Mesendoderm (in vitro differentiated cells): Measurements from ENCODE around the gene DOCK11.
"Not testable (repeated sequence)": the region's sequence is repeated elsewhere in the genome, so short reads cannot be mapped to it uniquely, and the experiment has no call there.

Source experiments
- DNase-seq: peaks from one replicate; pipeline ENCODE4 v3.0.0; 2013
- H2AK5ac ChIP-seq: 2 replicates; pipeline ENCODE4 v1.6.1; 2013; ENCODE audit warnings: low read length, inconsistent platforms
- H2BK120ac ChIP-seq: 2 replicates; pipeline ENCODE4 v1.6.1; 2013; ENCODE audit warnings: low read depth, mild to moderate bottlenecking, low read length, moderate library complexity, mixed read lengths
- H2BK15ac ChIP-seq: replicated peaks from 2 replicates; pipeline ENCODE4 v1.6.1; 2013; ENCODE audit warnings: low read depth, mild to moderate bottlenecking, moderate library complexity
- H2BK5ac ChIP-seq: 2 replicates; pipeline ENCODE4 v1.6.1; 2013; ENCODE audit warnings: low read length, inconsistent platforms
- H3K18ac ChIP-seq: 2 replicates; pipeline ENCODE4 v1.6.1; 2013; ENCODE audit warnings: mild to moderate bottlenecking, low read length, mixed read lengths
- H3K23ac ChIP-seq: one replicate; pipeline ENCODE4 v1.6.1; 2013; ENCODE audit warnings: low read length
- H3K27ac ChIP-seq: 2 replicates; pipeline ENCODE4 v1.5.1; 2013; ENCODE audit warnings: low read depth, mild to moderate bottlenecking, inconsistent platforms, low read length, moderate library complexity
- H3K27me3 ChIP-seq: 2 replicates; pipeline ENCODE4 v1.6.1; 2013; ENCODE audit warnings: low read length, control low read depth, mild to moderate bottlenecking, inconsistent platforms; ENCODE audit not compliant: insufficient read depth, poor library complexity
- H3K36me3 ChIP-seq: 2 replicates; pipeline ENCODE4 v1.6.1; 2013; ENCODE audit warnings: low read length, inconsistent platforms; ENCODE audit not compliant: control insufficient read depth, insufficient read depth
- H3K4ac ChIP-seq: one replicate; pipeline ENCODE4 v1.6.1; 2013; ENCODE audit warnings: low read depth, mild to moderate bottlenecking, low read length, moderate library complexity
- H3K4me1 ChIP-seq: 2 replicates; pipeline ENCODE4 v1.6.1; 2013; ENCODE audit warnings: low read depth, low read length, inconsistent platforms; ENCODE audit not compliant: control insufficient read depth
- H3K4me2 ChIP-seq: 2 replicates; pipeline ENCODE4 v1.6.1; 2013; ENCODE audit warnings: low read length
- H3K4me3 ChIP-seq: 2 replicates; pipeline ENCODE4 v1.5.1; 2013; ENCODE audit warnings: mild to moderate bottlenecking, low read length
- H3K56ac ChIP-seq: one replicate; pipeline ENCODE4 v1.6.1; 2013; ENCODE audit warnings: low read length
- H3K79me1 ChIP-seq: 2 replicates; pipeline ENCODE4 v1.6.1; 2013; ENCODE audit warnings: low read length, inconsistent platforms
- H3K79me2 ChIP-seq: 2 replicates; pipeline ENCODE4 v1.6.1; 2013; ENCODE audit warnings: mild to moderate bottlenecking, low read length; ENCODE audit not compliant: control insufficient read depth, insufficient read depth
- H3K9ac ChIP-seq: 2 replicates; pipeline ENCODE4 v1.6.1; 2013; ENCODE audit warnings: low read length, inconsistent platforms
- H4K5ac ChIP-seq: one replicate; pipeline ENCODE4 v1.6.1; 2013; ENCODE audit warnings: low read length
- H4K8ac ChIP-seq: one replicate; pipeline ENCODE4 v1.6.1; 2013; ENCODE audit warnings: low read depth, mild to moderate bottlenecking, control low read depth, low read length, moderate library complexity
- WGBS: extraction: QIAGEN DNeasy Blood & Tissue Kit; methylation state at CpG from one replicate; pipeline ENCODE4 v1.1.7; 2013; ENCODE audit warnings: low lambda C conversion rate, missing lambda C conversion rate; ENCODE audit not compliant: insufficient coverage; ENCODE audit errors: extremely low coverage; 5-methylcytosine and 5-hydroxymethylcytosine counted together

DOCK11 gene

GRCh38 chrX:118570209-118570608 lies 74.6 kb downstream of the DOCK11 start:
- H3K27ac ChIP-seq, result no peak overlapping the region
- H3K4me2 ChIP-seq, result no peak overlapping the region
- H3K79me1 ChIP-seq, result no peaks in the 10 kb centered on the region
- H4K8ac ChIP-seq, result no peak overlapping the region
- no peak overlapping the region for H4K5ac ChIP-seq
- no peaks in the 10 kb centered on the region for H3K27me3 ChIP-seq
- no peak overlapping the region for H3K9ac ChIP-seq
- no peak overlapping the region for H2AK5ac ChIP-seq
- no peak overlapping the region for H3K23ac ChIP-seq
- H3K4me1 ChIP-seq, result no peaks in the 10 kb centered on the region
- no CpG with 5 or more reads among the region's 2 CpGs for WGBS
- no peak overlapping the region for H3K56ac ChIP-seq
- H3K4ac ChIP-seq, result no peak overlapping the region
- no peak overlapping the region for H2BK5ac ChIP-seq
- no peak overlapping the region for H2BK120ac ChIP-seq
- no peak overlapping the region for H2BK15ac ChIP-seq
- DNase-seq, result no peak
- H3K18ac ChIP-seq, result no peak overlapping the region
- H3K79me2 ChIP-seq, result no peaks in the 10 kb centered on the region
- H3K4me3 ChIP-seq, result no peak overlapping the region
- H3K36me3 ChIP-seq, result no peaks in the 10 kb centered on the region

GRCh38 chrX:118571836-118572235 lies 76.2 kb downstream of the DOCK11 start:
- no peak overlapping the region for H3K27ac ChIP-seq
- no peak overlapping the region for H3K9ac ChIP-seq
- no peak overlapping the region for H3K4ac ChIP-seq
- no peak for DNase-seq
- no peaks in the 10 kb centered on the region for H3K79me2 ChIP-seq
- no peak overlapping the region for H2BK15ac ChIP-seq
- H2BK120ac ChIP-seq, result no peak overlapping the region
- H3K36me3 ChIP-seq, result no peaks in the 10 kb centered on the region
- H2AK5ac ChIP-seq, result no peak overlapping the region
- no peak overlapping the region for H4K8ac ChIP-seq
- no peak overlapping the region for H3K56ac ChIP-seq
- no peaks in the 10 kb centered on the region for H3K79me1 ChIP-seq
- H4K5ac ChIP-seq, result no peak overlapping the region
- H3K4me1 ChIP-seq, result no peaks in the 10 kb centered on the region
- no CpG with 5 or more reads among the region's 3 CpGs for WGBS
- no peak overlapping the region for H3K4me2 ChIP-seq
- no peak overlapping the region for H3K18ac ChIP-seq
- no peak overlapping the region for H2BK5ac ChIP-seq
- no peak overlapping the region for H3K4me3 ChIP-seq
- H3K23ac ChIP-seq, result no peak overlapping the region
- no peaks in the 10 kb centered on the region for H3K27me3 ChIP-seq

GRCh38 chrX:118574666-118575065 lies 79.1 kb downstream of the DOCK11 start:
- H3K36me3 ChIP-seq, result no peaks in the 10 kb centered on the region
- no peak overlapping the region for H4K8ac ChIP-seq
- H3K18ac ChIP-seq, result no peak overlapping the region
- no peaks in the 10 kb centered on the region for H3K79me1 ChIP-seq
- no peaks in the 10 kb centered on the region for H3K4me1 ChIP-seq
- no peak for DNase-seq
- H3K79me2 ChIP-seq, result no peaks in the 10 kb centered on the region
- H4K5ac ChIP-seq, result no peak overlapping the region
- no peak overlapping the region for H2BK5ac ChIP-seq
- H3K56ac ChIP-seq, result no peak overlapping the region
- H2BK120ac ChIP-seq, result no peak overlapping the region
- H3K27me3 ChIP-seq, result no peaks in the 10 kb centered on the region
- no CpG with 5 or more reads among the region's 4 CpGs for WGBS
- no peak overlapping the region for H2BK15ac ChIP-seq
- no peak overlapping the region for H3K9ac ChIP-seq
- H3K4me2 ChIP-seq, result no peak overlapping the region
- no peak overlapping the region for H3K23ac ChIP-seq
- no peak overlapping the region for H3K27ac ChIP-seq
- no peak overlapping the region for H3K4me3 ChIP-seq
- no peak overlapping the region for H2AK5ac ChIP-seq
- no peak overlapping the region for H3K4ac ChIP-seq

- H2BK15ac ChIP-seq, result no peak overlapping the region
Observed at GRCh38 chrX:118577041-118577440, 81.4 kb downstream of the DOCK11 start.

DNA sequence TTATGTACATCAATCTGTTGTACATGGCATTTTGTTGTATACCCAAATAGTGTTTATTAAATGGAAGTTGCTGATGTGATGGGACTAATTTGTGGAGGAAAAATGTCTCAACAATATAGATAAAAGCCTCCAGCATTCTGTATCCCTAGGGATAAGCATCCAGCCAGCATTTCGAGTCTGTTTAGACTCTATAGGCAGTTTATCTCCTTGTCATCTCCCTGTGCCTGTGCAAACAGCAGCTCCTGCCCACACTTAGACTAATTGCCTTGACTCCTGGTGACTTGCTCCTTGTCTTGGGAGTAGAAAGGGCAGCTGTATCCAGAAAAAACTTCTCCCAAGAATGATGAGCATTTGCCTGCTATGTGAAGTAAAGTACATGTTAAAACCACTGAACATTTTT lies 83.8 kb downstream of the DOCK11 start:
- H3K56ac ChIP-seq, result no peak overlapping the region
- no peak overlapping the region for H3K4ac ChIP-seq
- no peak overlapping the region for H2BK120ac ChIP-seq
- H3K27me3 ChIP-seq, result no peaks in the 10 kb centered on the region
- no peaks in the 10 kb centered on the region for H3K79me1 ChIP-seq
- H2BK15ac ChIP-seq, result no peak overlapping the region
- H3K4me1 ChIP-seq, result no peaks in the 10 kb centered on the region
- no peak overlapping the region for H4K5ac ChIP-seq
- no CpG with 5 or more reads among the region's 1 CpG for WGBS
- H4K8ac ChIP-seq, result no peak overlapping the region
- no peak overlapping the region for H3K27ac ChIP-seq
- H3K36me3 ChIP-seq, result no peaks in the 10 kb centered on the region
- no peak overlapping the region for H3K18ac ChIP-seq
- H3K23ac ChIP-seq, result no peak overlapping the region
- H2AK5ac ChIP-seq, result no peak overlapping the region
- H3K9ac ChIP-seq, result no peak overlapping the region
- H3K4me2 ChIP-seq, result no peak overlapping the region
- no peak overlapping the region for H3K4me3 ChIP-seq
- no peak overlapping the region for H2BK5ac ChIP-seq
- no peak for DNase-seq
- no peaks in the 10 kb centered on the region for H3K79me2 ChIP-seq

More at GRCh38 chrX:118577041-118577440, 81.4 kb downstream of the DOCK11 start:
- no peak for DNase-seq
- Histone ChIP-seq H3K36me3 (no peaks in the 10 kb centered on the region), H3K9ac (no peak overlapping the region), H3K79me2 (no peaks in the 10 kb centered on the region), H4K8ac (no peak overlapping the region), H2BK5ac (no peak overlapping the region), H2BK120ac (no peak overlapping the region), H3K23ac (no peak overlapping the region), H3K18ac (no peak overlapping the region), H3K27me3 (no peaks in the 10 kb centered on the region), H3K4ac (no peak overlapping the region), H3K56ac (no peak overlapping the region), H4K5ac (no peak overlapping the region), H3K27ac (no peak overlapping the region), H3K4me1 (no peaks in the 10 kb centered on the region), H3K79me1 (no peaks in the 10 kb centered on the region), H3K4me2 (no peak overlapping the region), H2AK5ac (no peak overlapping the region), H3K4me3 (no peak overlapping the region)
- no CpG with 5 or more reads among the region's 5 CpGs for WGBS

- H3K18ac ChIP-seq, H2BK15ac ChIP-seq, H4K8ac ChIP-seq, H3K4me2 ChIP-seq, H3K9ac ChIP-seq, H3K36me3 ChIP-seq, H2BK120ac ChIP-seq, H2BK5ac ChIP-seq, H3K23ac ChIP-seq, H3K79me1 ChIP-seq, H3K4me3 ChIP-seq, H3K4ac ChIP-seq, H3K56ac ChIP-seq, H3K27ac ChIP-seq, DNase-seq, H3K79me2 ChIP-seq, H3K27me3 ChIP-seq, H3K4me1 ChIP-seq, H4K5ac ChIP-seq, H2AK5ac ChIP-seq: not testable (repeated sequence)
- WGBS, result no CpG with 5 or more reads among the region's 3 CpGs
Observed at GRCh38 chrX:118582926-118583325, 87.3 kb downstream of the DOCK11 start.
